ENCODE results near the gene PARP11.

DNA sequence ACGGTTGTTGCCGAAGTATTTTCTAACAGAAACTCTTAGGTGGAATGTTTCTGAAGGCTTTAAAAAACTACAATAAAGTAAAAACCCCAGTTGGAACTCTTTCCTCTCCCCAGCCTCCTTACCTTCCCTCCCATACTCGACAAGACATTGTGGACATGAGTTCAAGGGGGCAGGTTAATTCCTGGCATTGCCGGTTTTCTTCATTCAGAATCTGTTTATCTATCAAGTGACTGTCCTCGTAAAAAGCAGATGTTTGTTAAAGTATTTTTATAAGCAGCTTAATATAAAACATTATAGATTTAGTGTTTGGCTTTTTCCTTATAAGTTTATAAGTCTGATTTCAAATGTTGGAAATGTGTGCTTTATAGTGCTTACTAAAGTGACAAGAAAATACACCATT lies 30.7 kb downstream of the PARP11 start:
- TF ChIP-seq POLR2A (IDR thresholded peaks at IDR 0.05; ENCODE audit: low read depth, low read length) (no peak), POLR2AphosphoS5 (IDR thresholded peaks at IDR 0.05; ENCODE audit: low read depth, low read length) (no peak)
